ENCODE results near the gene REV3L. TPM values are rescaled to one million over a fixed set of nuclear protein-coding genes. Genes with fewer than 3 reads are reported as not detected.

Gene REV3L
- total RNA-seq, 1 donor from 2014 or later, result 23.0 TPM

DNA sequence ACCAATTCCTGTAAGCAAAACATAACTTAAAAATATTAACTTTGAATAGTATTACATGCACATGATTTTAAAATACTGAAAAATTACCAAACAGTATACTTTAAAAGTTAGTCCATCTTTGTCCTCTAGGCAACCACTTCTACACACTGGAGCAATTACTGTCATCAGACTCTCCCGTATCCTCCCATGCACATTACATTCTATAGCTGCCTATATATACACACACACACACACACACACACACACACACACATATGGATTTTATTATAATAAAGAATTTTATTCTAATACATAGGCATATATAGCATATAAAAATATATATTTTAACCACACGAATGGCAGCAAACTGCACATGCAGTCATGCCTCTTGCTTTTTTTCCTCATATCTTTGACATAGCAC, 8.2 kb downstream of the REV3L start:
- H3K9me3 ChIP-seq (ENCODE audit: insufficient read depth, low read depth, low read length), result no peaks in the 10 kb centered on the region
- Mint-ChIP-seq H3K4me1 (ENCODE audit: low read depth, unreplicated experiment) (peaks cover 15% of the 10 kb centered on the region), H3K9me3 (ENCODE audit: unreplicated experiment) (no peaks in the 10 kb centered on the region), H3K36me3 (ENCODE audit: low read depth, unreplicated experiment) (no peaks in the 10 kb centered on the region), H3K4me3 (ENCODE audit: unreplicated experiment) (no peak overlapping the region), H3K27me3 (ENCODE audit: low read depth, unreplicated experiment) (no peaks in the 10 kb centered on the region), H3K27ac (ENCODE audit: unreplicated experiment) (no peak overlapping the region)
- peaks cover 20% of the 10 kb centered on the region for H3K4me1 ChIP-seq (ENCODE audit: insufficient read depth, low read length)
- no peak overlapping the region for H3K4me2 ChIP-seq (ENCODE audit: low read length)
- no peak overlapping the region for H3K27ac ChIP-seq (ENCODE audit: low read depth, low read length)
- no peak for DNase-seq (ENCODE audit: low read depth)
- H2AFZ ChIP-seq (ENCODE audit: low read depth, low read length), result no peak overlapping the region
- no peaks in the 10 kb centered on the region for H3K36me3 ChIP-seq (ENCODE audit: insufficient read depth, low read length)
- H3K27me3 ChIP-seq (ENCODE audit: insufficient read depth, low read length), result no peaks in the 10 kb centered on the region
- TF ChIP-seq, protein P1, sequence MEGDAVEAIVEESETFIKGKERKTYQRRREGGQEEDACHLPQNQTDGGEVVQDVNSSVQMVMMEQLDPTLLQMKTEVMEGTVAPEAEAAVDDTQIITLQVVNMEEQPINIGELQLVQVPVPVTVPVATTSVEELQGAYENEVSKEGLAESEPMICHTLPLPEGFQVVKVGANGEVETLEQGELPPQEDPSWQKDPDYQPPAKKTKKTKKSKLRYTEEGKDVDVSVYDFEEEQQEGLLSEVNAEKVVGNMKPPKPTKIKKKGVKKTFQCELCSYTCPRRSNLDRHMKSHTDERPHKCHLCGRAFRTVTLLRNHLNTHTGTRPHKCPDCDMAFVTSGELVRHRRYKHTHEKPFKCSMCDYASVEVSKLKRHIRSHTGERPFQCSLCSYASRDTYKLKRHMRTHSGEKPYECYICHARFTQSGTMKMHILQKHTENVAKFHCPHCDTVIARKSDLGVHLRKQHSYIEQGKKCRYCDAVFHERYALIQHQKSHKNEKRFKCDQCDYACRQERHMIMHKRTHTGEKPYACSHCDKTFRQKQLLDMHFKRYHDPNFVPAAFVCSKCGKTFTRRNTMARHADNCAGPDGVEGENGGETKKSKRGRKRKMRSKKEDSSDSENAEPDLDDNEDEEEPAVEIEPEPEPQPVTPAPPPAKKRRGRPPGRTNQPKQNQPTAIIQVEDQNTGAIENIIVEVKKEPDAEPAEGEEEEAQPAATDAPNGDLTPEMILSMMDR (IDR thresholded peaks at IDR 0.05; ENCODE audit: insufficient read depth, low read depth, low read length), result no peak
- TF ChIP-seq EZH2 (IDR thresholded peaks at IDR 0.05; ENCODE audit: insufficient read depth, low read length), result no peak
- no peak for FAIRE-seq
- peaks cover 30% of the 10 kb centered on the region for H4K20me1 ChIP-seq (ENCODE audit: insufficient read depth, low read length)
- no peak overlapping the region for H3K4me3 ChIP-seq (ENCODE audit: insufficient read depth, low read depth, low read length)
- H3K9ac ChIP-seq (ENCODE audit: low read length), result no peak overlapping the region
- peaks cover 94% of the 10 kb centered on the region for H3K79me2 ChIP-seq (ENCODE audit: insufficient read depth, low read length)

DNA sequence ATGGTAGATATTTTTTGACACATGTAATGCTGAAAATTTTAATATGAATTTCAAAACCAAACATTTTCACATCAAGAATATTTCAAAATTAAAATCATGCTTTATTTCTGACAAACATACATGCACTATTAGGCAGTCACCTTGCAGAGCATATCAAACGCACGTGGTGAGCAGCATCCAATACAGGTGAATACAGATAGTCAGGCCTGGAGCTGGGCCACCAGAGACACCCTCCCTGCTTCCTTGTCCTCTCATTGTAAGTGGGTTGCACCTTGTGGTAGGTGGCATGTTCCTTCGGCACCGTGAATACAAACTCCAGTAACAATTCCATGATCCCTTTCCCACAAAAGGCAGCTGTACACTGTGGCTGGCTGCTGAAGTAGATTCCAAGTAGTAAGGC, 8.9 kb downstream of the REV3L start:
- Histone ChIP-seq H3K27me3 (ENCODE audit: insufficient read depth, low read length) (no peaks in the 10 kb centered on the region), H3K4me2 (ENCODE audit: low read length) (no peak overlapping the region), H2AFZ (ENCODE audit: low read depth, low read length) (no peak overlapping the region), H3K79me2 (ENCODE audit: insufficient read depth, low read length) (peaks cover 94% of the 10 kb centered on the region), H3K4me3 (ENCODE audit: insufficient read depth, low read depth, low read length) (no peak overlapping the region), H3K36me3 (ENCODE audit: insufficient read depth, low read length) (no peaks in the 10 kb centered on the region), H4K20me1 (ENCODE audit: insufficient read depth, low read length) (peaks cover 31% of the 10 kb centered on the region), H3K9me3 (ENCODE audit: insufficient read depth, low read depth, low read length) (no peaks in the 10 kb centered on the region), H3K9ac (ENCODE audit: low read length) (no peak overlapping the region), H3K4me1 (ENCODE audit: insufficient read depth, low read length) (peaks cover 25% of the 10 kb centered on the region), H3K27ac (ENCODE audit: low read depth, low read length) (no peak overlapping the region)
- DNase-seq (ENCODE audit: low read depth) (no peak), FAIRE-seq (no peak)
- Mint-ChIP-seq H3K9me3 (ENCODE audit: unreplicated experiment) (no peaks in the 10 kb centered on the region), H3K4me1 (ENCODE audit: low read depth, unreplicated experiment) (peaks cover 16% of the 10 kb centered on the region), H3K27ac (ENCODE audit: unreplicated experiment) (no peak overlapping the region), H3K27me3 (ENCODE audit: low read depth, unreplicated experiment) (no peaks in the 10 kb centered on the region), H3K4me3 (ENCODE audit: unreplicated experiment) (no peak overlapping the region), H3K36me3 (ENCODE audit: low read depth, unreplicated experiment) (no peaks in the 10 kb centered on the region)
- TF ChIP-seq EZH2 (IDR thresholded peaks at IDR 0.05; ENCODE audit: insufficient read depth, low read length), result no peak
- TF ChIP-seq, protein P1 (IDR thresholded peaks at IDR 0.05; ENCODE audit: insufficient read depth, low read depth, low read length), result no peak

GRCh38 chr6:111472933-111473435, 10.0 kb downstream of the REV3L start:
- H4K20me1 ChIP-seq (ENCODE audit: insufficient read depth, low read length), result peaks cover 28% of the 10 kb centered on the region
- Mint-ChIP-seq H3K4me1 (ENCODE audit: low read depth, unreplicated experiment) (peaks cover 11% of the 10 kb centered on the region), H3K36me3 (ENCODE audit: low read depth, unreplicated experiment) (no peaks in the 10 kb centered on the region), H3K27ac (ENCODE audit: unreplicated experiment) (no peak overlapping the region), H3K9me3 (ENCODE audit: unreplicated experiment) (no peaks in the 10 kb centered on the region), H3K27me3 (ENCODE audit: low read depth, unreplicated experiment) (no peaks in the 10 kb centered on the region), H3K4me3 (ENCODE audit: unreplicated experiment) (no peak overlapping the region)
- no peak overlapping the region for H2AFZ ChIP-seq (ENCODE audit: low read depth, low read length)
- peaks cover 20% of the 10 kb centered on the region for H3K4me1 ChIP-seq (ENCODE audit: insufficient read depth, low read length)
- H3K27me3 ChIP-seq (ENCODE audit: insufficient read depth, low read length), result no peaks in the 10 kb centered on the region
- FAIRE-seq (no peak), DNase-seq (ENCODE audit: low read depth) (no peak)
- H3K79me2 ChIP-seq (ENCODE audit: insufficient read depth, low read length), result peaks cover 84% of the 10 kb centered on the region
- H3K27ac ChIP-seq (ENCODE audit: low read depth, low read length), result no peak overlapping the region
- TF ChIP-seq, protein P1 (IDR thresholded peaks at IDR 0.05; ENCODE audit: insufficient read depth, low read depth, low read length), result no peak
- no peak for TF ChIP-seq EZH2 (IDR thresholded peaks at IDR 0.05; ENCODE audit: insufficient read depth, low read length)
- H3K9me3 ChIP-seq (ENCODE audit: insufficient read depth, low read depth, low read length), result no peaks in the 10 kb centered on the region
- H3K4me2 ChIP-seq (ENCODE audit: low read length), result no peak overlapping the region
- H3K9ac ChIP-seq (ENCODE audit: low read length), result no peak overlapping the region
- H3K4me3 ChIP-seq (ENCODE audit: insufficient read depth, low read depth, low read length), result no peak overlapping the region
- no peaks in the 10 kb centered on the region for H3K36me3 ChIP-seq (ENCODE audit: insufficient read depth, low read length)
